ENCODE measurements around the gene TMEM151A. TPM values are rescaled to one million over a fixed set of nuclear protein-coding genes. Genes with fewer than 3 reads are reported as not detected.
A peak's percentile ranks its signal among the peaks of the same experiment; 100 is the strongest.

TMEM151A gene
- total RNA-seq, 1 donor from 2014 or later: not detected

GRCh38 chr11:66266378-66267038 is 25.2 kb upstream of the TMEM151A start:
- Histone ChIP-seq H3K4me1 (peaks cover 12% of the 10 kb centered on the region), H3K27ac (no peak overlapping the region), H3K4me2 (peak overlapping the region; percentile 93), H2AFZ (replicated peaks) (no peak overlapping the region), H3F3A (ENCODE audit: low read depth) (peaks cover 34% of the 10 kb centered on the region), H3K36me3 (no peaks in the 10 kb centered on the region), H3K9ac (no peak overlapping the region), H3K79me2 (ENCODE audit: low read depth) (peaks cover 25% of the 10 kb centered on the region), H3K4me3 (peak overlapping the region; percentile 76), H4K20me1 (ENCODE audit: low read depth) (peaks cover 42% of the 10 kb centered on the region), H3K27me3 (no peaks in the 10 kb centered on the region), H3K9me3 (ENCODE audit: low read depth) (no peaks in the 10 kb centered on the region)
- no peak for TF ChIP-seq CTCF (IDR thresholded peaks at IDR 0.05)
- no peak for TF ChIP-seq EZH2 (IDR thresholded peaks at IDR 0.05)
- no peak for TF ChIP-seq EZH2phosphoT487 (IDR thresholded peaks at IDR 0.05)
- peaks cover 10% of the 10 kb centered on the region for H3K36me3 Mint-ChIP-seq
- peaks cover 19% of the 10 kb centered on the region for H3K4me1 Mint-ChIP-seq
- H3K9me3 Mint-ChIP-seq: no peaks in the 10 kb centered on the region
- no peak overlapping the region for H3K27ac Mint-ChIP-seq
- peak overlapping the region; percentile 97 for H3K4me3 Mint-ChIP-seq
- DNase-seq (ENCODE audit: low spot score): no peak
- H3K27me3 Mint-ChIP-seq (ENCODE audit: insufficient read depth, low read depth): peaks cover 13% of the 10 kb centered on the region

GRCh38 chr11:66267039-66267378 is 24.7 kb upstream of the TMEM151A start:
- TF ChIP-seq CTCF (IDR thresholded peaks at IDR 0.05) (no peak), EZH2 (IDR thresholded peaks at IDR 0.05) (no peak), EZH2phosphoT487 (IDR thresholded peaks at IDR 0.05) (no peak)
- H3K79me2 ChIP-seq (ENCODE audit: low read depth): peaks cover 25% of the 10 kb centered on the region
- peaks cover 15% of the 10 kb centered on the region for H3K36me3 Mint-ChIP-seq
- DNase-seq (ENCODE audit: low spot score): no peak
- H3K36me3 ChIP-seq: no peaks in the 10 kb centered on the region
- H3K27ac ChIP-seq: no peak overlapping the region
- H2AFZ ChIP-seq (replicated peaks): no peak overlapping the region
- peaks cover 13% of the 10 kb centered on the region for H3K27me3 Mint-ChIP-seq (ENCODE audit: insufficient read depth, low read depth)
- peak overlapping the region; percentile 83 for H3K27ac Mint-ChIP-seq
- H3K27me3 ChIP-seq: no peaks in the 10 kb centered on the region
- H3K4me1 Mint-ChIP-seq: peaks cover 19% of the 10 kb centered on the region
- no peaks in the 10 kb centered on the region for H3K9me3 ChIP-seq (ENCODE audit: low read depth)
- peaks cover 12% of the 10 kb centered on the region for H3K4me1 ChIP-seq
- H3K4me2 ChIP-seq: peak overlapping the region; percentile 93
- peaks cover 34% of the 10 kb centered on the region for H3F3A ChIP-seq (ENCODE audit: low read depth)
- no peaks in the 10 kb centered on the region for H3K9me3 Mint-ChIP-seq
- peaks cover 42% of the 10 kb centered on the region for H4K20me1 ChIP-seq (ENCODE audit: low read depth)
- peak overlapping the region; percentile 76 for H3K4me3 ChIP-seq
- peak overlapping the region; percentile 97 for H3K4me3 Mint-ChIP-seq
- H3K9ac ChIP-seq: no peak overlapping the region

- Histone ChIP-seq H3K27ac (no peak overlapping the region), H3K27me3 (no peaks in the 10 kb centered on the region), H3K9me3 (ENCODE audit: low read depth) (no peaks in the 10 kb centered on the region), H4K20me1 (ENCODE audit: low read depth) (peaks cover 42% of the 10 kb centered on the region), H3K4me2 (peak overlapping the region; percentile 93), H3K4me3 (peak overlapping the region; percentile 76), H2AFZ (replicated peaks) (peak overlapping the region; percentile 3), H3K9ac (no peak overlapping the region), H3F3A (ENCODE audit: low read depth) (peaks cover 34% of the 10 kb centered on the region), H3K36me3 (no peaks in the 10 kb centered on the region), H3K4me1 (peaks cover 12% of the 10 kb centered on the region), H3K79me2 (ENCODE audit: low read depth) (peaks cover 25% of the 10 kb centered on the region)
- Mint-ChIP-seq H3K27me3 (ENCODE audit: insufficient read depth, low read depth) (peaks cover 13% of the 10 kb centered on the region), H3K27ac (peak overlapping the region; percentile 94), H3K36me3 (peaks cover 16% of the 10 kb centered on the region), H3K4me1 (peaks cover 19% of the 10 kb centered on the region), H3K9me3 (no peaks in the 10 kb centered on the region), H3K4me3 (peak overlapping the region; percentile 97)
- peak; percentile 93 for DNase-seq (ENCODE audit: low spot score)
- no peak for TF ChIP-seq EZH2 (IDR thresholded peaks at IDR 0.05)
- TF ChIP-seq CTCF (IDR thresholded peaks at IDR 0.05): peak; percentile 23
- no peak for TF ChIP-seq EZH2phosphoT487 (IDR thresholded peaks at IDR 0.05)
These were observed 24.1 kb upstream of the TMEM151A start for GRCh38 chr11:66267379-66268243.

All from neural progenitor cell (in vitro differentiated cells).